ENCODE results near the gene SNAPC2.
"Not testable (repeated sequence)": the region's sequence is repeated elsewhere in the genome, so short reads cannot be mapped to it uniquely, and the experiment has no call there.

SNAPC2 gene

DNA sequence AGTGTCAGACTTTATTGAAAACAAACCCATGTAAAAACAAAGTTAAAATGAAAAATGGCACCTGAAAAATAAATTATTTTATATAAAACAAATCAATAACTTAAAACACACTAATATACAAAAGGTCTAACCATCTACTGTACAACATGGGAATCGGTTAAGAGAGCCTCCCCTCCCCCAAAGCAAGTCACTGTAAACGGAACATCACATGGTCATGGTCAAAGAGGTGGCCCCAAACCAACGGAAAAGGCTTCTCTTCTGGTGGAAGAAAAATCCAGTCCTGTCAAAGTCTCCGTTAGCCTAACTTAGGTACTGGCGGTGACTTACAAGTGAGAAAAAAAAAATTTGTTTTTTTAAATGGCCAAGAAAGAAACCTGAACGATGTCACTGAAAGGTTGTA is 39.1 kb downstream of the SNAPC2 start:
- Histone ChIP-seq H3K27ac (no peak overlapping the region), H3K36me3 (ENCODE audit: insufficient read depth) (0 out of 2 replicates have a peak, but pooled peaks cover 4% of the 10 kb centered on the region), H3K79me2 (ENCODE audit: insufficient read depth, low read depth) (no peaks in the 10 kb centered on the region), H3K9ac (no peak overlapping the region), H3K27me3 (ENCODE audit: insufficient read depth, low read depth) (no peaks in the 10 kb centered on the region), H3K4me1 (ENCODE audit: low read depth, poor library complexity, severe bottlenecking) (no peaks in the 10 kb centered on the region), H2AFZ (ENCODE audit: low read depth) (no peak overlapping the region), H4K20me1 (ENCODE audit: insufficient read depth) (no peaks in the 10 kb centered on the region), H3K4me3 (IDR thresholded peaks at IDR 0.05; ENCODE audit: insufficient read depth, low read depth, low read length) (no peak overlapping the region), H3K4me2 (no peak overlapping the region)
- TF ChIP-seq, protein P1, sequence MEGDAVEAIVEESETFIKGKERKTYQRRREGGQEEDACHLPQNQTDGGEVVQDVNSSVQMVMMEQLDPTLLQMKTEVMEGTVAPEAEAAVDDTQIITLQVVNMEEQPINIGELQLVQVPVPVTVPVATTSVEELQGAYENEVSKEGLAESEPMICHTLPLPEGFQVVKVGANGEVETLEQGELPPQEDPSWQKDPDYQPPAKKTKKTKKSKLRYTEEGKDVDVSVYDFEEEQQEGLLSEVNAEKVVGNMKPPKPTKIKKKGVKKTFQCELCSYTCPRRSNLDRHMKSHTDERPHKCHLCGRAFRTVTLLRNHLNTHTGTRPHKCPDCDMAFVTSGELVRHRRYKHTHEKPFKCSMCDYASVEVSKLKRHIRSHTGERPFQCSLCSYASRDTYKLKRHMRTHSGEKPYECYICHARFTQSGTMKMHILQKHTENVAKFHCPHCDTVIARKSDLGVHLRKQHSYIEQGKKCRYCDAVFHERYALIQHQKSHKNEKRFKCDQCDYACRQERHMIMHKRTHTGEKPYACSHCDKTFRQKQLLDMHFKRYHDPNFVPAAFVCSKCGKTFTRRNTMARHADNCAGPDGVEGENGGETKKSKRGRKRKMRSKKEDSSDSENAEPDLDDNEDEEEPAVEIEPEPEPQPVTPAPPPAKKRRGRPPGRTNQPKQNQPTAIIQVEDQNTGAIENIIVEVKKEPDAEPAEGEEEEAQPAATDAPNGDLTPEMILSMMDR (conservative IDR thresholded peaks at IDR 0.05; ENCODE audit: low read depth, low read length) = no peak

DNA sequence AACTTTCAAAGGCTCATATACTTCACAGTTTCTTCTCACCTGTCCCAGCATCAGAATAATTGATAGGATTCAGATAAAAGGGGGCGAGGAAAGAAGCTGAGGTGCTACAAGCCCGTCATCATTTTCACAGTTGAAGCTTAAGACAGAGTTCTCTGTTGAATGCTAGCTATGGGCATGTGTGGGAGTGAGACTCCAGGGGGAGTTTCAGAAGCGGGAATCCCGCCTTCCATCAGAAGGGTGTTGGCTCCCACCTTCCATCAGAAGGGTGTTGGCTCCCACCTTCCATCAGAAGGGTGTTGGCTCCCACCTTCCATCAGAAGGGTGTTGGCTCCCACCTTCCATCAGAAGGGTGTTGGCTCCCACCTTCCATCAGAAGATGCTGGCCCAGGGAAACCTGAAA is 40.9 kb downstream of the SNAPC2 start:
- not testable (repeated sequence) for H2AFZ ChIP-seq (ENCODE audit: low read depth); H4K20me1 ChIP-seq (ENCODE audit: insufficient read depth); H3K4me3 ChIP-seq (IDR thresholded peaks at IDR 0.05; ENCODE audit: insufficient read depth, low read depth, low read length); H3K9ac ChIP-seq; H3K27ac ChIP-seq; H3K36me3 ChIP-seq (ENCODE audit: insufficient read depth); H3K79me2 ChIP-seq (ENCODE audit: insufficient read depth, low read depth); H3K27me3 ChIP-seq (ENCODE audit: insufficient read depth, low read depth); H3K4me2 ChIP-seq; H3K4me1 ChIP-seq (ENCODE audit: low read depth, poor library complexity, severe bottlenecking)

DNA sequence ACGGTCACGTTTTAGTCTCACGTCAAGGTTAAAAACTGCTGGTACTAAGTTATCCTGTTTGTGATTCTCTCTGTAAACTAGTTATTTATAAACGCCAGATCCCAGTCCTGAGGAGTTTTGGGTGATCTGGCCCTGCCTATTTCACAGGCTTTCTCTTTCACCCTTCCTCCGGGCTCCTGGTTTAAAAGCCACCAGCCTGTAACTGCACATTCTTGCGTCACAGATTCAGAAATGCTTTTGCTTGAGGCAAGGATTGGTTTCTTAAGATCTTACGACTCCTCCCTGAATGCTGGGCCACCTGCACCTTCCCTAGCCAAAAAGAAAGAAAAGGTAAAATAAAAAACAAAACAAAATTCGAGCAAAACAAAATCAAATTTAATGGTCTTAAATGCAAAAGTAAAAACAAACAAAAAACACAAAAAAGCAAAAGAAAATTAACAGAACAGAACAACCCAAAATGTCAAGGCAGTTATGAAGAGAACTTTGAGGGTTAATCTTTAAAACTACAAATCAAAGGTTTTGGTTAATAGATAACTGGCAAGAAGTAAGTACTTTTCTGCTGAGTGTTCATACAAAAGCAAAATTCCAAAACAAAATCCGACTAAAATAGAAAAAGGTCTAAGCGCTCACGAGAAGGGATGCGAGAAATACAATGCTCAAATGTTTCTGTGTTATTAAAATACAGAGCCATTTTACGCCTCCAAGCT is 41.9 kb downstream of the SNAPC2 start:
- H2AFZ ChIP-seq (ENCODE audit: low read depth) = no peak overlapping the region
- H3K27ac ChIP-seq = no peak overlapping the region
- no peak overlapping the region for H3K9ac ChIP-seq
- H3K27me3 ChIP-seq (ENCODE audit: insufficient read depth, low read depth) = no peaks in the 10 kb centered on the region
- H3K4me2 ChIP-seq = no peak overlapping the region
- no peaks in the 10 kb centered on the region for H3K79me2 ChIP-seq (ENCODE audit: insufficient read depth, low read depth)
- no peaks in the 10 kb centered on the region for H4K20me1 ChIP-seq (ENCODE audit: insufficient read depth)
- H3K4me3 ChIP-seq (IDR thresholded peaks at IDR 0.05; ENCODE audit: insufficient read depth, low read depth, low read length) = no peak overlapping the region
- H3K36me3 ChIP-seq (ENCODE audit: insufficient read depth) = 0 out of 2 replicates have a peak, but pooled peaks cover 4% of the 10 kb centered on the region
- TF ChIP-seq, protein P1 (conservative IDR thresholded peaks at IDR 0.05; ENCODE audit: low read depth, low read length) = no peak
- no peaks in the 10 kb centered on the region for H3K4me1 ChIP-seq (ENCODE audit: low read depth, poor library complexity, severe bottlenecking)

DNA sequence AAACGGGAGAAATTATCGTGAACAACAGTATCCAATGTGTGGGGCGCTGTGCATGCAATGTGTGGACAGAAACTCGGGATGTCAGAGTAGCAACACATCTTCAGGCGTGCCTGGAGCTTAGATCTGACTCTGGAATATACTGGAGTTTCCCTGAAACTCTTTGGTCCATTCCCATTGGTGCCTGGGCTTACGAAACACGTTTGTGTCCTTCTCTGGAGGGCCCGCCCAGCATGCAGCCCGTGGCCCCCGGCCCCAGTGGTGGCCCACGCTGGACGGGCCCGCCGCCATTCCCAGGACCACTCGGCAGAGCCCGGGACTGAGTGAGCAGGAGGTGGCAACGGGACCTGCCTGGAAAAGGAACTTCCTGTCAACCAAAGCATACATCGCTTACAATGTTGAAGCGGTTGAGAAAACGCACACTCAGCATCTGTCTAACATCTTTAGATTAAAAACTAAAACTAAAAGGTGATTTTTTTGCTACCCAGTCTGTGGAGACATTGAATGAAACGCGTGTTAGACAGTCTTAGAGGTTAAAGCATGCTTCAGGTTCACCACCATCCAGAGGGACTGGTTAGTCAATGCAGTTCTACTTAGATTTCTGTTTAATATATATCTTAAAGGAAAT is 42.6 kb downstream of the SNAPC2 start:
- Histone ChIP-seq H3K9ac (no peak overlapping the region), H3K79me2 (ENCODE audit: insufficient read depth, low read depth) (no peaks in the 10 kb centered on the region), H3K4me3 (IDR thresholded peaks at IDR 0.05; ENCODE audit: insufficient read depth, low read depth, low read length) (no peak overlapping the region), H3K36me3 (ENCODE audit: insufficient read depth) (0 out of 2 replicates have a peak, but pooled peaks cover 4% of the 10 kb centered on the region), H3K4me1 (ENCODE audit: low read depth, poor library complexity, severe bottlenecking) (no peaks in the 10 kb centered on the region), H2AFZ (ENCODE audit: low read depth) (no peak overlapping the region), H3K4me2 (no peak overlapping the region), H4K20me1 (ENCODE audit: insufficient read depth) (no peaks in the 10 kb centered on the region), H3K27me3 (ENCODE audit: insufficient read depth, low read depth) (no peaks in the 10 kb centered on the region), H3K27ac (no peak overlapping the region)
- TF ChIP-seq, protein P1 (conservative IDR thresholded peaks at IDR 0.05; ENCODE audit: low read depth, low read length) = no peak

DNA sequence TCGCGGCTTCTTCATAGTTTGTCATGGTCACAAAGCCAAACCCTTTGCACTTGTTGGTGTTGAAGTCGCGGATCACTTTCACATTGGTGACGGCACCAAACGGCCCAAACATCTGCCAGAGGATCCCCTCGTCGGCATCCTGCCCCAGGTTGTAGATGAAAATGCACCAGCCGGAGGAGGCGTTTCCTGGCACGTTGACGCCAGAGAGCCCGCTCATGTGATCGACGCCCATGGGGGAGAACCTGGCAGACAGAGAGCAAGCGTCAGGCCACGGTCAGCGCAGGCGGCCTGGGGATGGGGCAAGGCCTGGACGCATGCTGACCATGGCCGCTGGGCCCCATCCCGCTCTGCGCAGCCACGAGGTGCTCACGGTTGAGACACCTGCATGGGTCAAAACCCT is 43.4 kb downstream of the SNAPC2 start:
- H3K79me2 ChIP-seq (ENCODE audit: insufficient read depth, low read depth) = no peaks in the 10 kb centered on the region
- H3K4me2 ChIP-seq = no peak overlapping the region
- H3K27ac ChIP-seq = no peak overlapping the region
- H3K4me1 ChIP-seq (ENCODE audit: low read depth, poor library complexity, severe bottlenecking) = no peaks in the 10 kb centered on the region
- no peak overlapping the region for H3K9ac ChIP-seq
- H3K27me3 ChIP-seq (ENCODE audit: insufficient read depth, low read depth) = no peaks in the 10 kb centered on the region
- no peak overlapping the region for H3K4me3 ChIP-seq (IDR thresholded peaks at IDR 0.05; ENCODE audit: insufficient read depth, low read depth, low read length)
- no peaks in the 10 kb centered on the region for H4K20me1 ChIP-seq (ENCODE audit: insufficient read depth)
- 0 out of 2 replicates have a peak, but pooled peaks cover 4% of the 10 kb centered on the region for H3K36me3 ChIP-seq (ENCODE audit: insufficient read depth)
- no peak overlapping the region for H2AFZ ChIP-seq (ENCODE audit: low read depth)
- TF ChIP-seq, protein P1 (conservative IDR thresholded peaks at IDR 0.05; ENCODE audit: low read depth, low read length) = no peak
